Measurements from ENCODE around the gene FHDC1. TPM values are rescaled to one million over a fixed set of nuclear protein-coding genes. Genes with fewer than 3 reads are reported as not detected.

Gene FHDC1
- total RNA-seq, 1 experiment from 2014 or later, result 0.95 TPM

Other genes starting within 250 kb of the FHDC1 start
- gene TIGD4, start 156.6 kb upstream of the FHDC1 start, total RNA-seq (2014; rRNA removed), result 0.07 TPM in 1 of 2 replicates, not detected in the other
- gene ARFIP1, start 156.4 kb upstream of the FHDC1 start, total RNA-seq (2014; rRNA removed), result 23.5 and 28.1 TPM in 2 replicates